ENCODE measurements around the gene PLIN5. TPM values are rescaled to one million over a fixed set of nuclear protein-coding genes. Genes with fewer than 3 reads are reported as not detected.
"Not testable (repeated sequence)": the region's sequence is repeated elsewhere in the genome, so short reads cannot be mapped to it uniquely, and the experiment has no call there.

PLIN5 gene
- total RNA-seq, 1 experiment from 2014 or later: 8.1 TPM

GRCh38 chr19:4562085-4562484, 27.1 kb upstream of the PLIN5 start:
- POLR2A ChIA-PET; DNase-seq (ENCODE audit: low read depth, low spot score): not testable (repeated sequence)

DNA sequence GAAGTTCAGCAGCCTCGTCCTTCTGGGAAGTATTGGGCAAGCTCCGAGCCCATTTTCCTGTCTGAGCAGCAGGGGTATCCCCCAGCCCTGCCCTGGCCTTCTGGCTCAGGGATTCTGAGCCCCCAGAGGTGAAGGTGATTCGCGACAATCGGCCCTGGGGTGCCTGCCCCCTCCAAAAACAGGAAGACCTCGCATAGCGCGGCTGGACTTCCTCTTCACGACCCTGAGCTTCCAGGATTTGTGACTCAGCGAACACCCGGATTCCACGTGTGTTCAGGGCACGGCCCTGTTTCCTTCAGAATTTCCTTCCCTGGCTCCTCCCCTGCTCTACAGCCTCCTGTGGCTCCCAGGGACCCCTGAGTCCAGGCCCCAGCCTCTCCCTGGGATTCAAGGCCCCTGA, 24.5 kb upstream of the PLIN5 start, which contains the start of gene SEMA6B:
Gene SEMA6B, minus strand, starts transcription at position 116 of the 400 bp plus-strand sequence. CDS start 1,227 bp downstream, outside the sequence.
- POLR2A ChIA-PET: no interaction called here
- BruUV-seq (replicated peaks): no TSS peak
- RAD21 ChIA-PET (ENCODE audit: low non-redundant PET in 1 of 2, low total read pairs in 2 of 2, uncharacterized antibody in 2 of 2, unreplicated experiment in 2 of 2): no interaction called here
- no peak for TF ChIP-seq ZBTB33 (IDR thresholded peaks at IDR 0.05; ENCODE audit: extremely low read depth, insufficient replicate concordance, low read length)
- no peak for TF ChIP-seq EGR1 (IDR thresholded peaks at IDR 0.05; ENCODE audit: low read depth)
- no peak for TF ChIP-seq CEBPB (IDR thresholded peaks at IDR 0.05; ENCODE audit: low read depth)
- no peak for TF ChIP-seq YY1 (IDR thresholded peaks at IDR 0.05; ENCODE audit: extremely low read depth, insufficient replicate concordance, low read depth, low read length)
- TF ChIP-seq ZFX (IDR thresholded peaks at IDR 0.05): no peak
- no peak for TF ChIP-seq MAX (IDR thresholded peaks at IDR 0.05)
- TF ChIP-seq, protein P1, sequence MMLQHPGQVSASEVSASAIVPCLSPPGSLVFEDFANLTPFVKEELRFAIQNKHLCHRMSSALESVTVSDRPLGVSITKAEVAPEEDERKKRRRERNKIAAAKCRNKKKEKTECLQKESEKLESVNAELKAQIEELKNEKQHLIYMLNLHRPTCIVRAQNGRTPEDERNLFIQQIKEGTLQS (IDR thresholded peaks at IDR 0.05): no peak
- no peak for TF ChIP-seq EZH2 (IDR thresholded peaks at IDR 0.05)
- no peak for TF ChIP-seq SRF (IDR thresholded peaks at IDR 0.05; ENCODE audit: low read depth)
- no peak for TF ChIP-seq POLR2AphosphoS5 (IDR thresholded peaks at IDR 0.05; ENCODE audit: low read depth, low read length)
- TF ChIP-seq ZNF274 (IDR thresholded peaks at IDR 0.05; ENCODE audit: low read depth, low read length): no peak
- TF ChIP-seq EZH2phosphoT487 (IDR thresholded peaks at IDR 0.05; ENCODE audit: borderline replicate concordance): no peak
- TF ChIP-seq POLR2A (IDR thresholded peaks at IDR 0.05; ENCODE audit: borderline replicate concordance, extremely low read depth, insufficient read depth, insufficient read length): no peak
- no peak for TF ChIP-seq RAD21 (IDR thresholded peaks at IDR 0.05; ENCODE audit: low read depth)
- TF ChIP-seq JUND (IDR thresholded peaks at IDR 0.05): no peak
- TF ChIP-seq TCF7L2 (IDR thresholded peaks at IDR 0.05; ENCODE audit: borderline replicate concordance, extremely low read depth, insufficient read depth, insufficient read length): no peak
- TF ChIP-seq CBX3 (IDR thresholded peaks at IDR 0.05; ENCODE audit: low read depth): no peak
- Histone ChIP-seq H3K4me3 (replicated peaks in 1 of 2; ENCODE audit: low read depth in 1 of 2, low read length in 2 of 2) (no peak within 1 kb of the TSS), H3K4me1 (ENCODE audit: control insufficient read depth in 1 of 2, insufficient read depth in 2 of 2, low read length in 2 of 2) (peaks cover 12 to 27% of the 10 kb centered on the region in 2 experiments), H4K20me1 (ENCODE audit: insufficient read depth) (no peaks in the 10 kb centered on the region), H3K79me2 (ENCODE audit: insufficient read depth, low read length) (peaks cover 3% of the 10 kb centered on the region; the same call in 1 of the 2 replicates), H2AFZ (ENCODE audit: low read depth, low read length, poor library complexity, severe bottlenecking) (no peak within 1 kb of the TSS), H3K27me3 (ENCODE audit: insufficient read depth, low read length) (no peaks in the 10 kb centered on the region), H3K27ac (ENCODE audit: low read depth, low read length) (no peak within 1 kb of the TSS), H3K9ac (ENCODE audit: low read length) (no peak within 1 kb of the TSS), H3K9me3 (ENCODE audit: control insufficient read depth in 1 of 2, insufficient read depth in 1 of 2, low read depth in 1 of 2, low read length in 2 of 2) (no peaks in the 10 kb centered on the region), H3K9me2 (ENCODE audit: insufficient read depth) (no peaks in the 10 kb centered on the region), H3K36me3 (ENCODE audit: control insufficient read depth in 1 of 2, insufficient read depth in 2 of 2, low read length in 2 of 2) (peaks cover 0 to 10% of the 10 kb centered on the region in 2 experiments; a peak in 3 of 4 replicates), H3K4me2 (ENCODE audit: low read length) (no peak within 1 kb of the TSS)
- CTCF ChIA-PET: interaction anchor here (0.9 to 1.4 kb wide), 2 partner anchors 7 to 117 kb away, joined by 3 to 4 read pairs; no protein-coding TSS in a partner anchor
- intact Hi-C loops (cut with micrococcal nuclease): no loop called here
- ATAC-seq: no peak
- no peak for DNase-seq (ENCODE audit: low read depth, low spot score)

More at GRCh38 chr19:4562085-4562484, 27.1 kb upstream of the PLIN5 start:
- H3K9ac ChIP-seq (ENCODE audit: low read length); H3K36me3 ChIP-seq (ENCODE audit: control insufficient read depth in 1 of 2, insufficient read depth in 2 of 2, low read length in 2 of 2); H3K27ac ChIP-seq (ENCODE audit: low read depth, low read length); BruUV-seq (replicated peaks); H3K79me2 ChIP-seq (ENCODE audit: insufficient read depth, low read length); H3K4me3 ChIP-seq (replicated peaks in 1 of 2; ENCODE audit: low read depth in 1 of 2, low read length in 2 of 2); H3K9me3 ChIP-seq (ENCODE audit: control insufficient read depth in 1 of 2, insufficient read depth in 1 of 2, low read depth in 1 of 2, low read length in 2 of 2); intact Hi-C loops (cut with micrococcal nuclease); CTCF ChIA-PET; H3K27me3 ChIP-seq (ENCODE audit: insufficient read depth, low read length); H3K9me2 ChIP-seq (ENCODE audit: insufficient read depth); RAD21 ChIA-PET (ENCODE audit: low non-redundant PET in 1 of 2, low total read pairs in 2 of 2, uncharacterized antibody in 2 of 2, unreplicated experiment in 2 of 2); H2AFZ ChIP-seq (ENCODE audit: low read depth, low read length, poor library complexity, severe bottlenecking); H4K20me1 ChIP-seq (ENCODE audit: insufficient read depth); ATAC-seq; H3K4me2 ChIP-seq (ENCODE audit: low read length): not testable (repeated sequence)
- peaks cover 14 to 28% of the 10 kb centered on the region in 2 experiments for H3K4me1 ChIP-seq (ENCODE audit: control insufficient read depth in 1 of 2, insufficient read depth in 2 of 2, low read length in 2 of 2)

Measured in HCT116 (cell line).